GM23338 (cell line): ENCODE measurements around the gene MACF1. TPM values are rescaled to one million over a fixed set of nuclear protein-coding genes. Genes with fewer than 3 reads are reported as not detected.

Experiments used
- ATAC-seq: fragments of 200-7000 bp; cut with Tn5 transposase; 3 replicates; pipeline ENCODE4 v1.9.1; 2020
- DNase-seq: peaks from one replicate; pipeline ENCODE4 v3.0.0-alpha.2; 2015; ENCODE audit warnings: low spot score
- H2AFZ ChIP-seq: fragments of 200-600 bp; sonication (generic); 2 replicates; pipeline ENCODE4 v1.8.0; 2016; ENCODE audit warnings: antibody characterized with exemption, mild to moderate bottlenecking, moderate library complexity
- H3F3A ChIP-seq: fragments of 200-600 bp; sonication (generic); replicated peaks from 2 replicates; pipeline ENCODE4 v1.8.0; 2017; ENCODE audit warnings: antibody characterized with exemption, mixed run types, low read depth
- H3K27ac ChIP-seq: fragments of 200-600 bp; sonication (generic); 2 replicates; pipeline ENCODE4 v1.6.1; 2016; ENCODE audit warnings: low read depth
- H3K27me3 ChIP-seq: fragments of 200-600 bp; sonication (generic); 2 replicates; pipeline ENCODE4 v1.8.0; 2016; ENCODE audit warnings: mild to moderate bottlenecking, mixed run types, moderate library complexity; ENCODE audit not compliant: insufficient read depth
- H3K36me3 ChIP-seq: fragments of 200-600 bp; sonication (generic); 2 replicates; pipeline ENCODE4 v1.8.0; 2016; ENCODE audit warnings: mild to moderate bottlenecking; ENCODE audit not compliant: insufficient read depth
- H3K4me1 ChIP-seq: fragments of 200-600 bp; sonication (generic); 2 replicates; pipeline ENCODE4 v1.8.0; 2016; ENCODE audit warnings: mild to moderate bottlenecking, moderate library complexity; ENCODE audit not compliant: insufficient read depth
- H3K4me2 ChIP-seq: fragments of 200-600 bp; sonication (generic); 2 replicates; pipeline ENCODE4 v1.7.1; 2017; ENCODE audit warnings: mixed run types
- H3K4me3 ChIP-seq: fragments of 200-600 bp; sonication (generic); 2 replicates; pipeline ENCODE4 v1.6.1; 2016; ENCODE audit warnings: mixed run types
- H3K79me2 ChIP-seq: fragments of 200-600 bp; sonication (generic); replicated peaks from 2 replicates; pipeline ENCODE4 v1.8.0; 2017; ENCODE audit warnings: mild to moderate bottlenecking; ENCODE audit not compliant: insufficient read depth
- H3K9me2 ChIP-seq: fragments of 200-600 bp; sonication (generic); 2 replicates; pipeline ENCODE4 v1.8.0; 2017; ENCODE audit not compliant: insufficient read depth
- H4K20me1 ChIP-seq: fragments of 200-600 bp; sonication (generic); replicated peaks from 2 replicates; pipeline ENCODE4 v1.8.0; 2017; ENCODE audit warnings: mild to moderate bottlenecking; ENCODE audit not compliant: insufficient read depth
- H3K27ac Mint-ChIP-seq: 2 replicates; pipeline ENCODE4 v1.8.0; 2020; ENCODE audit warnings: inconsistent platforms, mild to moderate bottlenecking, moderate library complexity, mixed read lengths
- H3K27me3 Mint-ChIP-seq: 3 replicates; pipeline ENCODE4 v1.8.0; 2022; ENCODE audit warnings: low read depth, mild to moderate bottlenecking, moderate library complexity, mixed read lengths, inconsistent platforms; ENCODE audit not compliant: insufficient read depth, poor library complexity
- H3K36me3 Mint-ChIP-seq: 3 replicates; pipeline ENCODE4 v1.8.0; 2021; ENCODE audit warnings: low read depth, mild to moderate bottlenecking, inconsistent platforms, moderate library complexity, mixed read lengths
- H3K4me1 Mint-ChIP-seq: 3 replicates; pipeline ENCODE4 v1.8.0; 2020; ENCODE audit warnings: mild to moderate bottlenecking, inconsistent platforms, mixed read lengths
- H3K4me3 Mint-ChIP-seq: 3 replicates; pipeline ENCODE4 v1.8.0; 2021; ENCODE audit warnings: moderate library complexity, mild to moderate bottlenecking, inconsistent platforms, mixed read lengths
- H3K9me3 Mint-ChIP-seq: 3 replicates; pipeline ENCODE4 v1.8.0; 2020; ENCODE audit warnings: moderate library complexity, mild to moderate bottlenecking, inconsistent platforms, mixed read lengths
- CREB1 ChIP-seq: fragments of 250-450 bp; sonication (Bioruptor Pico); IDR thresholded peaks from 2 replicates; pipeline ENCODE4 v1.5.0; 2020; ENCODE audit warnings: low read depth, mild to moderate bottlenecking, moderate library complexity
- EZH2 ChIP-seq: fragments of 200-600 bp; sonication (generic); IDR thresholded peaks from one replicate; pipeline ENCODE4 v1.8.0; 2017; ENCODE audit warnings: antibody characterized with exemption, mild to moderate bottlenecking, low read depth; ENCODE audit not compliant: unreplicated experiment
- EZH2phosphoT487 ChIP-seq: fragments of 200-600 bp; sonication (generic); IDR thresholded peaks from one replicate; pipeline ENCODE4 v1.8.1; 2018; ENCODE audit warnings: antibody characterized with exemption; ENCODE audit not compliant: unreplicated experiment
- JUNB ChIP-seq: IDR thresholded peaks from one replicate; pipeline ENCODE4 v1.6.1; 2016; ENCODE audit warnings: antibody characterized with exemption; ENCODE audit not compliant: unreplicated experiment
- NANOG ChIP-seq: IDR thresholded peaks from 2 replicates; pipeline ENCODE4 v1.6.1; 2016; ENCODE audit warnings: antibody characterized with exemption, borderline replicate concordance
- POLR2AphosphoS5 ChIP-seq: IDR thresholded peaks from 2 replicates; pipeline ENCODE4 v1.6.1; 2016; ENCODE audit warnings: antibody characterized with exemption, low read depth
- REST ChIP-seq: IDR thresholded peaks from one replicate; pipeline ENCODE4 v1.6.1; 2018; ENCODE audit warnings: antibody characterized with exemption; ENCODE audit not compliant: unreplicated experiment
- STAT1 ChIP-seq: IDR thresholded peaks from one replicate; pipeline ENCODE4 v1.6.1; 2016; ENCODE audit warnings: antibody characterized with exemption; ENCODE audit not compliant: unreplicated experiment
- ZNF114 ChIP-seq: fragments of 250-450 bp; sonication (Bioruptor Pico); IDR thresholded peaks from 2 replicates; pipeline ENCODE4 v1.5.0; 2020; ENCODE audit warnings: mild to moderate bottlenecking, moderate library complexity
- ZNF331 ChIP-seq: fragments of 250-450 bp; sonication (Bioruptor Pico); IDR thresholded peaks from 2 replicates; pipeline ENCODE4 v1.5.0; 2020; ENCODE audit warnings: low read depth, mild to moderate bottlenecking, moderate library complexity
- ZNF462 ChIP-seq: fragments of 250-450 bp; sonication (Bioruptor Pico); IDR thresholded peaks from 2 replicates; pipeline ENCODE4 v1.5.0; 2020; ENCODE audit warnings: mild to moderate bottlenecking, moderate library complexity
- polyA plus RNA-seq: library from polyadenylated mRNA; unstranded; fragments of >200 nt; fragmentation: Nextera tagmentation; extraction: Ambion mirVana; gene quantifications from 2 replicates; pipeline ENCODE4 v1.2.1, GENCODE V29; 2016
- total RNA-seq: library from RNA; depleted of rRNA; stranded (reverse); fragments of >200 nt; shearing (Covaris generic); gene quantifications from 2 replicates; pipeline ENCODE4 v1.2.3, GENCODE V29; 2014
- TF ChIP-seq, protein P1 (sequence below): IDR thresholded peaks from 2 replicates; pipeline ENCODE4 v1.6.1; 2016; ENCODE audit warnings: antibody characterized with exemption
- TF ChIP-seq, protein P2 (sequence below), 2 experiments: fragments of 200-600 bp in 1 of 2; sonication (generic) in 1 of 2; conservative IDR thresholded peaks; 2 replicates each; pipeline versions ENCODE4 v1.5.1 to v1.6.1; 2016 to 2017; ENCODE audit warnings: antibody characterized with exemption in 2 of 2, low read depth in 2 of 2, mild to moderate bottlenecking in 2 of 2, moderate library complexity in 1 of 2

The MACF1 gene
- total and polyA plus RNA-seq, 2 experiments from 2014 or later: 104 to 399 TPM

GRCh38 chr1:39427374-39427773, 222.9 kb downstream of the MACF1 start:
- Histone ChIP-seq H4K20me1 (peaks cover 25% of the 10 kb centered on the region), H3K27me3 (no peaks in the 10 kb centered on the region), H3K9me2 (no peaks in the 10 kb centered on the region), H3F3A (peaks cover 5% of the 10 kb centered on the region; the same call in 1 of the 2 replicates), H3K79me2 (peaks cover 10% of the 10 kb centered on the region; the same call in 1 of the 2 replicates), H3K4me3 (no peak overlapping the region), H3K27ac (no peak overlapping the region), H3K4me2 (no peak overlapping the region), H3K36me3 (peaks cover 97% of the 10 kb centered on the region), H3K4me1 (no peaks in the 10 kb centered on the region), H2AFZ (no peak overlapping the region)
- H3K27me3 Mint-ChIP-seq: no peaks in the 10 kb centered on the region
- no peaks in the 10 kb centered on the region; the same call in 2 of the 3 replicates for H3K9me3 Mint-ChIP-seq
- TF ChIP-seq REST: no peak
- TF ChIP-seq, protein P1, sequence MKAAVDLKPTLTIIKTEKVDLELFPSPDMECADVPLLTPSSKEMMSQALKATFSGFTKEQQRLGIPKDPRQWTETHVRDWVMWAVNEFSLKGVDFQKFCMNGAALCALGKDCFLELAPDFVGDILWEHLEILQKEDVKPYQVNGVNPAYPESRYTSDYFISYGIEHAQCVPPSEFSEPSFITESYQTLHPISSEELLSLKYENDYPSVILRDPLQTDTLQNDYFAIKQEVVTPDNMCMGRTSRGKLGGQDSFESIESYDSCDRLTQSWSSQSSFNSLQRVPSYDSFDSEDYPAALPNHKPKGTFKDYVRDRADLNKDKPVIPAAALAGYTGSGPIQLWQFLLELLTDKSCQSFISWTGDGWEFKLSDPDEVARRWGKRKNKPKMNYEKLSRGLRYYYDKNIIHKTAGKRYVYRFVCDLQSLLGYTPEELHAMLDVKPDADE: no peak
- no peak for TF ChIP-seq EZH2
- TF ChIP-seq POLR2AphosphoS5: no peak
- no peak for TF ChIP-seq CREB1 (CRISPR knock-in tag)
- TF ChIP-seq ZNF462 (CRISPR knock-in tag): no peak
- no peak for TF ChIP-seq STAT1
- TF ChIP-seq NANOG: no peak
- TF ChIP-seq JUNB: no peak
- no peak for TF ChIP-seq ZNF331 (CRISPR knock-in tag)
- TF ChIP-seq, protein P2, sequence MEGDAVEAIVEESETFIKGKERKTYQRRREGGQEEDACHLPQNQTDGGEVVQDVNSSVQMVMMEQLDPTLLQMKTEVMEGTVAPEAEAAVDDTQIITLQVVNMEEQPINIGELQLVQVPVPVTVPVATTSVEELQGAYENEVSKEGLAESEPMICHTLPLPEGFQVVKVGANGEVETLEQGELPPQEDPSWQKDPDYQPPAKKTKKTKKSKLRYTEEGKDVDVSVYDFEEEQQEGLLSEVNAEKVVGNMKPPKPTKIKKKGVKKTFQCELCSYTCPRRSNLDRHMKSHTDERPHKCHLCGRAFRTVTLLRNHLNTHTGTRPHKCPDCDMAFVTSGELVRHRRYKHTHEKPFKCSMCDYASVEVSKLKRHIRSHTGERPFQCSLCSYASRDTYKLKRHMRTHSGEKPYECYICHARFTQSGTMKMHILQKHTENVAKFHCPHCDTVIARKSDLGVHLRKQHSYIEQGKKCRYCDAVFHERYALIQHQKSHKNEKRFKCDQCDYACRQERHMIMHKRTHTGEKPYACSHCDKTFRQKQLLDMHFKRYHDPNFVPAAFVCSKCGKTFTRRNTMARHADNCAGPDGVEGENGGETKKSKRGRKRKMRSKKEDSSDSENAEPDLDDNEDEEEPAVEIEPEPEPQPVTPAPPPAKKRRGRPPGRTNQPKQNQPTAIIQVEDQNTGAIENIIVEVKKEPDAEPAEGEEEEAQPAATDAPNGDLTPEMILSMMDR (conservative IDR thresholded peaks at IDR 0.05; ENCODE audit: low read depth in 2 of 2): no peak
- TF ChIP-seq EZH2phosphoT487: no peak
- TF ChIP-seq ZNF114 (CRISPR knock-in tag): no peak
- ATAC-seq (no peak), DNase-seq (no peak)
- H3K36me3 Mint-ChIP-seq: peaks cover 92% of the 10 kb centered on the region
- no peaks in the 10 kb centered on the region for H3K4me1 Mint-ChIP-seq
- H3K4me3 Mint-ChIP-seq: no peak overlapping the region
- H3K27ac Mint-ChIP-seq: no peak overlapping the region
